Frontal cortex (tissue), 4 donors: ENCODE measurements around the gene MOSMO. TPM values are rescaled to one million over a fixed set of nuclear protein-coding genes. Genes with fewer than 3 reads are reported as not detected.

ENCODE experiments used
- DNase-seq, 2 donors: peaks; one replicate each; pipeline ENCODE4 v3.0.0; 2012; ENCODE audit warnings: low spot score in 2 of 2
- FAIRE-seq: peaks from 2 replicates; lab custom pipeline; 2012; peaks lifted over from hg19 to GRCh38; lab: Jason Lieb, UNC
- total RNA-seq: library from RNA; depleted of rRNA; stranded (reverse); fragments of >200 nt; gene quantifications from one replicate; pipeline ENCODE4 v1.2.3, GENCODE V29; 2014
- donor health status: control.
- donor health status: control.
- donor health status: control.

The MOSMO gene
- total RNA-seq = 41.2 TPM

DNA sequence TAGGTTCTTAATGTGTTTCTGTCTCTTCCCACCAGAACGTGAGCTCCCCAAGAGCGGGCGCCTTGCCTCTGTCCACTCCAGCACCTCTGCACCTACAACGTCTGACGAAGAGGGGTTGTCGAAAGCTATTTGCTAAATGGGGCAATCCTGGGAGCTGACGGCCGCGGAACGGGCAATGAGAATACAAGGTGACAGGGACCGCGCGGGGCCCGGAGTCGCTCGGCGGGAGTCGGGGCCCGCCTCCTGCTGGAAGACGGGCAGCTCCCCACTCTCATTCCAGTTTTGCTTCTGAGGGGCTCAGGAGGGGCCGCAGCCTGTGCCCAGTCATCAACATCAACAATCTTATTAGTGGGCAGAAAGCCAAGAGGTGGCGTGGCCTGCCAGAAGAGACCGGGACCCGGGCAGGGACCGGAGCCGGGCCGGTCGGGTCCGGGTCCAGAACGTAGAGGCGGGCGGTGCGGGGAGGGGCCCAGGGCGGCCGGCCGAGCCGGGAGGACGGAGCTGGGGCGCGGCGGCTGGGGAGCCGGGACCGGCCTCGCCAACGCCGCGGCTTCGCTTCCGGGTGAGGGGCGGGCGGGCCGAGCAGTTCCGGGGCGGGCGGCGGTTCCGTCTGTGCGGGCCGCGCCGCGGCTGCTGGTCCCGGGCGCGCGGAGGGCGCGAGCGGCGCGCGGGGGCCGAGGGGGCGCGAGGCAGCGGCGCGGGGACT lies at the start of gene MOSMO:
MOSMO (plus strand) TSS at position 603 of the 706 bp plus-strand sequence. CDS start 191 bp downstream, outside the sequence.
- DNase-seq (peak; percentile 95 to 96), FAIRE-seq (no peak)

GRCh38 chr16:21959050-21959449 lies 48.9 kb upstream of the MOSMO start:
- FAIRE-seq (no peak), DNase-seq (no peak)

GRCh38 chr16:21962475-21962874 lies 45.4 kb upstream of the MOSMO start:
- FAIRE-seq (no peak), DNase-seq (no peak)

DNA sequence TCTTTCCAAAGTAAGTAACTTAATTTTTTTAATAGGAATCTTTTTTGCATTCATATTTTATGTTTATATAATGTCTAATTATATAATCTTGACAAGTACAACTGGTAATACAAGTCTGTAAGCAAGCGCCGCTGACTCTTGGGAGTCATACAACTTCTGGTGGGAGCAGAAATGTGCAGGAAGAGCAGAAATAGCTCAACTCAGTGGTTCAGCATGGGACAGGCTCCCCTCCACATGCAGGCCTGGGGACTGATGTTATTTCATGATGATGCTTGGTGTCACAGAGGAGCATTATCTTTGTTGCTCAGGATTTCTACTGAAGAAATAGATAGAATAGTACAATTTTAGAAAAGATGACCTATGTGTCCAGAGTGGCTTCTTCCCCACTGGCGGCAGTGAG lies 44.0 kb upstream of the MOSMO start:
- no peak for FAIRE-seq
- no peak for DNase-seq

GRCh38 chr16:21964353-21964752 lies 43.6 kb upstream of the MOSMO start:
- no peak for DNase-seq
- no peak for FAIRE-seq

DNA sequence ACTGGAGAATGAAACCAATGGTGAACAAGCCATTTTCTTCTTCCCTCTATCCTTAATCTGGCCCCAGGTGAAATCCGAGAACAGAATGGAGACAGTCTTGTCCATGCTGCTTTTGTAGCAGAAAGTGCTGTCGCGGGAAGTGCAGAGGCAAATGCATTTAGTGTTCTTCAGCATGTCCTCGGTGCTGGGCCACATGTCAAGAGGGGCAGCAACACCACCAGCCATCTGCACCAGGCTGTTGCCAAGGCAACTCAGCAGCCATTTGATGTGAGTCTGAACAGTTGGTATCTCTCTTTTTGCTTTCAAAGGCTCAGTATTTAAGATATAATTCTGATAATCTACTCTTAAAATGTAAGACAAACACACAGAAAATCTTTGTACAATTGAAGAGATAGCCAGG lies 36.1 kb upstream of the MOSMO start:
- no peak for FAIRE-seq
- no peak for DNase-seq

GRCh38 chr16:21973945-21974344 lies 34.0 kb upstream of the MOSMO start:
- DNase-seq = no peak
- FAIRE-seq = no peak

DNA sequence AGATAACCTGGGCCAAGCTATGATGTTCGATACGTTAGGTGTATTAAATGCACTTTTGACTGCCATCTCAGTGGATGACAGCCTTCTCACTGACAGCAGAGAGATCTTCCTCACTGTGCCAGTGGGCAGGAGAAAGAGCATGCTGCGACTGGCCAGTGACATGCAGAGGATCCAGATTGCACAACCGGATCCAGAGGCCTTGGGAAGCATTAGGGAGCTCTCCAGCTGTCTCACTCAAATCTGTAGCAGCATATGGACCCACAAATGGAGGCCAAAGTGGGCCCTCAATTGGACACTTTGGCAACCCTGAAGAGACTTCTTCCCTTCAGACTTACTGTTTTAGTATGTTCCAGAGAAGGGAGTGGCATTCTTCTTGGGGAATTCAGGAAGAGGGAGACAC lies 27.9 kb upstream of the MOSMO start:
- DNase-seq (no peak), FAIRE-seq (no peak)

DNA sequence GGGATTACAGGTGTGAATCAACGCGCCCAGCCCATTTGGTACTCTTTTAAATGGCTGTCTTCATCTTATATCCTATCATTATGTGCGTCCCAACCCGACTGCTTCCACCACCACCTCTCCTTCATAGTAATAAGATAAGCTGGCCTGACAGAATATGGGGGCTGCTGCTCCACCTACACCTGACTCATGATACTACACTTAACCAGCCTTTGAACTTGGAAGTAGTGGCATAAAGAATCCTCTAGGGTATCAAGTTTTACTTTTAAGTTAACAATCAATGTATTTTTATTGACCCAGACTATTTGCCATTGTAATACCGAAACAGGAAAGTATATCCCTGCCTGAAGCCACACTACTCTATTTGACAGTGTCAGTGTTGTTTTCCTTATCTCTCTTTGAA lies 25.8 kb upstream of the MOSMO start:
- DNase-seq = no peak
- FAIRE-seq = no peak

DNA sequence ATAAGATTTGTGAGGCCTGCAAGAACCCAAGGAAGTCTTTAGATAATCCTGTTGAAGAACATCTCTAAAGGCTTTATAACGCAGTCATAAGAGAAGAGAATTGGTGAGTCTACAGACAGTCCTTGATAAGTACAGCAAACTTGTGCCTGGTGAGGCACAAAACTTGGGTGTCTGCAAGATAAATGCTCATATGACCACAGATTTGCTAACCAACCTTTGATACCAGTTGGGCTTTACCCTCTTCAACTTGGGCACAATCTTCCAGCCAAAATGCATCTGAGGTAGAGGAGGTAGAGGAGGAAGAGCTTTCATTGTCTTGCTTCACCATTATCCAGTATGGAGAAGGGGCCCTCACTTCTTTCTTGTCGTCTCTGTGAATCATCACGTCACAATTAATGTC lies 23.8 kb upstream of the MOSMO start:
- DNase-seq (no peak), FAIRE-seq (no peak)

DNA sequence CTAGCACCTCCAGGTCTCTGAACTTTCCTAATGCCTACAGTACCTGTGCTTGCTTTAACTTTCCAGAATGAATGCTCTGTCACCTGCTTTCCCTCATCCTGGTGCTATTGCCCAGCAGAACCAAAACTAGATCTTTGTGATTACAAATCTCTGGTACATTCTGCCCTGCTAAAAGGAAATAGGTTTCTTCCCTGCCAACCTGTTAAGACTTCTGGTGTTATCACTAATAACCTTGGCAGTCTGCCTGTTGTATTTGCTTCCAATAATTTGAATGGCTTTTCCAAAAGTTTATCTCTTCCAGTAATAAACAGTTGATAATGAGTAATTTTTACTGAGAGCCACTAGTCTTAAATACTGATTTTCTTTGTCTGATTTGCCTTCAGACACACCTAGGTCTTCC lies 22.4 kb upstream of the MOSMO start:
- no peak for FAIRE-seq
- DNase-seq = no peak

GRCh38 chr16:21986692-21987246 lies 21.1 kb upstream of the MOSMO start:
- DNase-seq (no peak), FAIRE-seq (no peak)

- no peak for FAIRE-seq
- DNase-seq = no peak
Observed at GRCh38 chr16:21987498-21987897, 20.4 kb upstream of the MOSMO start.

DNA sequence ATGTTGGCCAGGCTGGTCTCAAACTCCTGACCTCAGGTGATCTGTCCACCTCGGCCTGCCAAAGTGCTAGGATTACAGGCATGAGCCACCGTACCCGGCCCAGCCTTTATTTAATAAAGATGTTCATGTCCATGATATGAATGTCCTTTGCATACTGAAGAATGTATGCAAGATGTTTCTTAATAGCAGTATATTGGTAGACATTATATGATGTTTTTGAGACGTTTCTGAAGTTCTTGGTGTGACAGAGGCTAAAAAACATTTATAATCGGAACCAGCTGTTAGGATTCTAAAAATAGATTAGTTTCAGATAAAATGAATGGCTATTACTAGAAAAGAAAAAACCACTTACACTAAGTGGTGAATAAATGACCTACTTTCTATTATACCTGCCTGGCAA lies 18.8 kb upstream of the MOSMO start:
- no peak for DNase-seq
- FAIRE-seq = no peak

DNA sequence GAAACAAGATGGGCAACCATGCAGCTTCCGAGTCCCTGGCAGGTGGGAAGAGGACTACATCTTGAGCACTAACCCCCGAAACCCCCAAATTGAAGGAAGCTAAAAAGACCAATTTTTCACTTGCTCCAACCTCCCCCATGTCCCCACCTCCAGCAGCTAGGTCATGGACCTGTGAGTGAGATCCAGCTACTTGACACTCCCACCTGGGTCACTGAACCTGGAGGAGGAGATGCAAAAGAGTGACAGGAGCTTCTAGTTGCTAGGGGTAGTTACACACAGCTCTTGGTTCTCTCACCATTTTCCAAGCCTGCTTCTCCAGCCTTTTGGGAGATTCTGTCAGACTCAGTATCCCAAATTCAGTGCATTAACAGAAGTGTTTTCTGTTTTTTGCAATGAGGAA lies 18.2 kb upstream of the MOSMO start:
- FAIRE-seq = no peak
- DNase-seq = no peak

GRCh38 chr16:21990381-21990944 lies 17.4 kb upstream of the MOSMO start:
- DNase-seq (no peak), FAIRE-seq (no peak)

GRCh38 chr16:21991621-21992020 lies 16.3 kb upstream of the MOSMO start:
- no peak for FAIRE-seq
- no peak for DNase-seq

DNA sequence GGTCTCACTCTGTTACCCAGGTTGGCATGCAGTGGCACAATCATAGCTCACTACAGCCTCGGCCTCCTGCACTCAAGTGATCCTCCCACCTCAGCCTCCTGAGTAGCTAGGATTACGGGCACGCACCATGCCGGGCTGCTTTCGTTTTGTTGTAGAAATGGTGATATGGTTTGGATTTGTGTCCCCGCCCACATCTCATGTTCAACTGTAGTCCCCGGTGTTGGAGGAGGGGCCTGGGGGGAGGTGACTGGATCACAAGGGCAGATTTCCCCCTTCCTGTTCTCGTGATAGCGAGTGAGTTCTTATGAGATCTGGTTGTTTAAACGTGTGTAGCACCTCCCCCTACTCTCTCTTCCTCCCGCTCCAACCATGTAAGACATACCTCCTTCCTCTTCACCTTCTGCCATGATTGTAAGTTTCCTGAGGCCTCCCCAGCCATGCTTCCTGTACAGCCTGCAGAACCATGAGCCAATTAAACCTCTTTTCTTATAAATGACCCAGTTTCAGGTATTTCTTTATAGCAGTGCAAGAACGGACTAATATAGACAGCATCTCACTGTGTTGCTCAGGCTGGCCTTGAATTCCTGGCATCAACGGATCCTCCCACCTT lies 12.9 kb upstream of the MOSMO start:
- DNase-seq (no peak), FAIRE-seq (no peak)

- DNase-seq (no peak), FAIRE-seq (no peak)
Observed at GRCh38 chr16:21996923-21997696, 10.8 kb upstream of the MOSMO start.

DNA sequence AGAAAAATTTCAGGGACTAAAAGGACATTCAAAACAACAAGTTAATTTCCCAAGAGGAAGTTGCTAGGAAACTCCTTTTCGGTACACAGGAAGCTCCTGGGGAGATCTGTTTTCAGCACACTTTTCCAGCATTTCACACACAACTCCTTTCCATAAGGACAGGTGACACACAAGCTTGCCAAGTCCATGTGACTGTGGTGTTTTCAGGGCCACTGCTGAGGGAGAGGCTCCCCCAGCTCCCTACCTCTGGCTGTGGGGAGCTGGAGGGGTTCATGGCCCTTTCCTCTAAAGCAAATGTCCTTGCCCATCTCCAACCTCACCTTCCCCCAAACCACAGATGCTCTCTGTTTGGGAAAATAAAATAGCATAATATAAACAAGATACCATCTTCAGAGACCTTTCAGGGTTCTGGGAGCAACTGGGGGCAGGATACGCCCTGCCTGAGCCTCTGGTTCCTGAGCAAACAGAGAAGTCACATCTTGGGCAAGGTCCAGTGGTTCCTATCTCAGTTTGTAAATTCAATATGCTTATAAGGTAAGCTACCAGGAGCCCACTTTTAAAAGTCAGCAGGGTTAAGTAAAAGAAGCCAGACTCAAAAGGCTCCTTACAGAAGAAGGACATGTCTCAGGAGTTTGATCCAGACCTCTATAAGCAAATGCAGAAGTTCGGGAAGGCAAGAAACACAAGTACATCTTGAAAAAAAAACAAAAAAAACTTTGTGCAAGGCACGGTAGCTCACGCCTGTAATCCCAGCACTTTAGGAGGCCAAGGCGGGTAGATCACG lies 10.0 kb upstream of the MOSMO start:
- FAIRE-seq (no peak), DNase-seq (no peak)
